ENCODE data around the gene PTPRJ.

DNA sequence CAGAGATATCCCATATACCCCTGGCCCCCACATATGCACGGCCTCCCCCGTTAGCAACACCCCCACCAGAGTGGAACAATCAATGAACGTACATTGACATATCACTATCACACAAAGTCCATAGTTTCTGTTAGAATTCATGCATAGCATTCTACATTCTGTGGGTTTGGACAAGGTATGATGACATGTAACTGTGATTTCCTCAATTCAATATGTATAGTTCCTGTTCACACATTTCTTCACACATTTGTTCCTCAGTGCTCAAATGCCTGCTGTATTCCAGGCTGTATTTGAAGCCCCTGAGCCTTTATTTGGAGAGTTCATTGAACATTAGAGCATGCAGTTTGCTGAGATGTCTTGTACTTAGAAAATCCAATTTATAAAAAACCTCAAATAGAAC is 69.9 kb downstream of the PTPRJ start:
- TF ChIP-seq CTCF (IDR thresholded peaks at IDR 0.05) (no peak), POLR2A (IDR thresholded peaks at IDR 0.05) (no peak)

Measured in right lobe of liver (tissue), 4 donors.